TTC549 (cell line): ENCODE data around the gene ZNF208.

Source experiments
- FAIRE-seq: peaks from 2 replicates; lab custom pipeline; 2012; peaks lifted over from hg19 to GRCh38; lab: Jason Lieb, UNC

ZNF208 gene

DNA sequence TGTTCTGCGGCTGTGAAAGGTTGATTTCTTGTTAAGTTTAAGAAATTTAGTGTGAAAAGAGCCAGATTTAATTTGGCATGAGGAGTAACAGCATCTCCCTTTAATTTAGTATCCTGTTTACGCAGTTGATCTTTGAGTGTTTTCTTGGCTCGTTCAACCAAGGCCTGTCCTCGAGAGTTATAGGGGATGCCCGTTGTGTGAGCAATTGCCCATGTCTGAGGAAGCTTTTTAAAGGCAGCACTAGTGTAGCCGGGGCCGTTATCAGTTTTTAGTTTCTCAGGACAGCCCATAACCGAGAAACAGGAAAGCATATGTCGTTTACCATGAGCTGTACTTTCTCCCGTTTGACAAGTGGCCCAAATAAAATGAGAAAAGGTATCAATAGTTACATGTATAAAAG lies 127.2 kb downstream of the ZNF208 start:
- FAIRE-seq, result no peak
